ENCODE data around the gene ADCY3.

GRCh38 chr2:24859968-24860600 lies 60.0 kb downstream of the ADCY3 start:
- TF ChIP-seq CTCF (optimal IDR thresholded peaks at IDR 0.05 in 1 of 3, IDR thresholded peaks at IDR 0.05 in 1 of 3, conservative IDR thresholded peaks at IDR 0.05 in 1 of 3; ENCODE audit: extremely low read depth in 1 of 3, insufficient read depth in 2 of 3, low read length in 3 of 3) (no peak), EZH2 (IDR thresholded peaks at IDR 0.05; ENCODE audit: low read length) (no peak)

All from keratinocyte (primary cell).